ENCODE results near the gene OIT3.

OIT3 gene

DNA sequence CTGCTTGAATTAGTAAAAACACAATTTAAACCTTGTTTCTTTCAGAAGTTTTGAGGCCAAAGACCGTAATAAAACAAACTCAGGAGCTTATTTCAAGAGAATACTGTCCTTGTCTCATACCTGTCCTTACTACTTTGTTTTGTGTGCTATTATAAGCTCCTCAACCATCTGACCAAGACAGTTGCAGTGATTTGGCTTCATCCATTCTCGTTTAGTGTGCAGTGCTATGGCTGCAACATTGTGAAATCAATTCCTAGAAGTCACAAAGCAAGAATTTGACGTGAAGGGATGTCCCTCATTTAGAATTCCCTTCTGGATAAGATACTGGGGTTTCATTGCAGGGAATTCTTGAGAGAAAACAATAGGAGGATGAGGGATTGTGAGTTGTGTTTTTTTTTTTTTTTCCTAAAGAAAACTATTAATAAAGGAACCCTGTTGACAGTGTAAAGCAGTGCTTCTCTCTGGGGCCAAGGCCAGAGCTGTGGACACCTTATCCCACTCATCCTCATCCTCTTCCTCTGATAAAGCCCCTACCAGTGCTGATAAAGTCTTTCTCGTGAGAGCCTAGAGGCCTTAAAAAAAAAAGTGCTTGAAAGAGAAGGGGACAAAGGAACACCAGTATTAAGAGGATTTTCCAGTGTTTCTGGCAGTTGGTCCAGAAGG, at the start of gene OIT3:
OIT3 (plus strand) TSS at position 604 of the 663 bp plus-strand sequence. CDS start 60 bp downstream, outside the sequence.
- no peak for DNase-seq (ENCODE audit: low read depth)

DNA sequence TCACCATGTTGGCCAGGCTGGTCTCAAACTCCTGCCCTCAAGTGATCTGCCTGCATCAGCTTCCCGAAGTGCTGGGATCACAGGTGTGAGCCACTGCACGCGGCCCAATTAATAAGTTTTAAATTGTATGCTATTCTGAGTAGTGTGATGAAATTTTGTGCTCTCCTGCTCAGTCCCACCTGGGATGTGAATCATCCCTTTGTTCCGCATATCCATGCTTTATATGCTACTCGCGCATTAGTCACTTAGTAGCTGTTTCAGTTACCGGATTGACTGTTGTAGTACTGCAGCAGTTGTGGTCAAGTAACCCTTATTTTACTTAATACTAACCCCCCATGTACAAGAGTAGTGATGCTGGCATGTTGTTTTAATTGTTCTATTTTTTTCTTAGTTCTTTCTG, 47.3 kb upstream of the OIT3 start:
- DNase-seq (ENCODE audit: low read depth), result no peak

DNA sequence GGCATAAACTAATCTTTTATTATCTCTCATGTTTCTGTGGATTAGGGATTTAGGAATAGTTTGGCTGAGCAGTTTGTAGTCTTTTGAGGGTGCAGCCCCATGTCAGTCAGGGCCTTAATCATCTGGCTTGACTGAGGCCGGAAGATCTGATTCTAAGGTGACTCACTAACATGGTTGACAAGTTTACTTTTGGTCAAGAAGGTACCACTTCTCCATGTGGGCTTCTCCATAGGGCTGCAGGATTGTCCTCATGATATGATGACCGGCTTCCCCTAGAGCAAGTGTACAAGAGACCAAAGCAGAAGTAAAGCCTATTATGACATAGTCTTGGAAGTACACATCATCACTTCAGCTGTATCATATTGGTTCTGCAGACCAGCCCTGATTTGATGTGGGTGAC, 45.9 kb upstream of the OIT3 start:
- no peak for DNase-seq (ENCODE audit: low read depth)

DNA sequence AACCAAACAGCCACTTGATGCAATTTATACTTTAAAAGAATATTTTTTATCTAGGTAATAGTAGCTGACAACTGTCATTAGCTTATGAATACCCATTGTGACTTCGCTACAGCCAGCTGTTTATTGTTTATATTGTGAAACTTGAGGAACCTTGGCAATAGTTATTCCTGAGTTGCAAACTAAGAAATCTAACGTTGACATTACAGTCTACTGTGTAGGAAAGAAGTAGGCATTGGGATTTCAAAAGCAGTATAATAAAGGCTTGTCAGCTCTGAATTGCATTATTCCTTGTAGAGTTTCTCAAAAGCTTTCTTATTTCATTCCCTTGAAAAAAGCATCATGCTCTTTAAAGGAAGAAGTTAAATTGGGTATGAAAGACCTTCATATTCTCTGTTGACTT, 42.7 kb upstream of the OIT3 start:
- DNase-seq (ENCODE audit: low read depth), result no peak

DNA sequence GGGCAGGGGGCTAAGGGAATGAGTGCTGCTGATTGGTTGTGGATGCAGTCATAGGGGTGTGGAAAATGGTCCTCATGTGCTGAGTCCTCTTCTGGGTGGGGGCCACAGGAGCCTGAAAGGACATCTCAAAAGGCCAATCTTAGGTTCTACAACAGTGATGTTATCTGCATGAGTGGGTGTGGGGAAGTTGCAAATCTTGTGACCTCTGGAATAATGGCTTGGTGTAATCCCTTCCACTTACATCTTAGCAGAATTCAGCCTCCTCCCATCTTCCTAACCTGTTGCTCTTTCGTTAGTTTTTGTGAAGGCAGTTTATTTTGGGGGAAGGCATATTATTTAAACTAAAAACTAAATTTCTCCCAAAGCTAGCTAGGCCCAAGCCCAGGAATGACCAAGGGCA, 42.0 kb upstream of the OIT3 start:
- DNase-seq (ENCODE audit: low read depth), result no peak

DNA sequence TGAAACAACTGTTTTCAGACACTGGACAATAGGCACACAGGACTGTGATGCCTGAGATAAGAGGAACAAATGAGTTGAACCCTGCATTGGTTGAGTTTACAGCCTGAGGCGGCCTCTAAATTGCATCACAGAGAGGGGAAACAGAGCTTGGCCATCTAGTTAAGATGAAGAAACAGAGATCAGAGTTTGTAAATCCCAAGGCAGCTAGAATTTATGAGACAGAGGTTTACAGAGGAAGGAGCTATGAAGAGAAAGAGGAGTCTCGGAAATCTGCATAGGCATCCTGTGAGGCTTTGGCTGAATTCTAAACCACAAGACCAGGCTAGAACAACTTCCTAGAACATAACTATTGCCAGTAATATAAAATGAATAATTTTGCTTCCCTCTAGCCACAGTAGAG, 41.0 kb upstream of the OIT3 start:
- DNase-seq (ENCODE audit: low read depth), result no peak

DNA sequence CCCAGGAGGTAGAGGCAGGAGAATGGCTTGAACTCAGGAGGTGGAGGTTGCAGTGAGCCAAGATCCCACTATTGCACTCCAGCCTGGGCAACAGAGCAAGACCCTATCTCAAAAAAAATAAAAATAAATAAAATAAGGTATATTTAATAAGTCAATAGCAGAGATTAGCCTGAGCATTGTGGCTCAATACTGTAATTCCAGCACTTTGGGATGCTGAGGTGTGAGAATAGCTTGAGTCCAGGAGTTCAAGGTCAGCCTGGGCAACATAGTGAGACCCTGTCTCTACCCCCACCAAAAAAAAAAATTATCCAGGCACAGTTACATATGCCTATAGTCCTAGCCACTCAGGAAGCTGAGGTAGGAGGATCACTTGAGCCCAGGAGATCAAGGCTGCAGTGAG, 38.4 kb upstream of the OIT3 start:
- no peak for DNase-seq (ENCODE audit: low read depth)

DNA sequence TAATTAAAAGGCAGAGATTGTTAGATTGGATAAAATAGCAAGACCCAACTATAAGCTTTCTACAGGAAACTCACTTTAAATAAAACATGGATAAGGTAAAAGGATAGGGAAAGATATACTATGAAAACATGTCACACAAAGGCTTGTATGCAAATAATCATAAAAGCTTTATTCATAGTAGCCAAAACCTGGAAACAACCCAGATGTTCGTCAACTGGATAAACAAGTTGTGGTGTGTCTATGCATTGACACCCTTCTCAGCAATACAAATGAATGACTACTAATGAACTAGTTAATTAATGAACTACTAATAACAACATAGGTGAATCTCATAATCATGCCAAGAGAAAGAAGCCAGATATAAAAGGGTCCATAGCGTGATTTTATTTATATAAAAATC, 37.7 kb upstream of the OIT3 start:
- DNase-seq (ENCODE audit: low read depth), result no peak

DNA sequence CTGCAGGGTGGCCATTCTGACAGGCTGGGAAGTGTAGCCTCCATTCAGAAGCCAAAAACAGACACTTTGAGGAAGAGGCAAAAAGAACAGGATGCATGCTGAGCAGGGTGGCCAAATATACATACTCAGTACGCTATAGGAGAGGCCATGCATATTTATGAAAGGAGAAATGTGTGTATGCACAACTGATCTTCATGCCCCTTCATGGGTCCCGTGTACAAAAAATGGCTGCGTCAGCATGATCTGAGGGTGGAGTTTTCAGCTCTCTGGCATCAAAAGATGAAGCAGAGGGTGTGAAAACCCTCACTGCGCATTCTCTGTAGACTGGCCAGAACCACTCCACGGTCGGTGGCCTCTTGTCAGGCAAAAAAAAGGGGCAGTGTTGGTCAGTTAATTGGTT, 35.5 kb upstream of the OIT3 start:
- DNase-seq (ENCODE audit: low read depth), result no peak

DNA sequence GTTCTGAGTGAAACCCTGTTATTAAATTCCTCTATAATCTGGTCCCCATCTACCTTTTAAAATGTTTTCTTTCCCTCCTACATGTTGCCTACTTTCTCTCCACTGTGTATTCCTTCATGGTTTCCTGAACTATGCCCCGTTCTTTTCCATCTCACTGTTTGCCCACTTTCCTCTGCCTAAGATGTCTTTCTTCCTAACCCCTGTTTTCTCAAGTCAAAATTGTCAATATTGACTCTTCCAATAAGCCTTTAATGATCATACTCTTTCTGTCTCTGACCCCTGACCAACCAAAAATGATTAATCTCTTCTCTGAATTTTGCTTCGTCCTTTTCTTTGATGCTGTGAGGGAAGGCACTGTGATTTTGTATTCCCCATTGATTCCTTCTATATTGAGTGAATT, 30.6 kb upstream of the OIT3 start:
- DNase-seq (ENCODE audit: low read depth), result no peak

DNA sequence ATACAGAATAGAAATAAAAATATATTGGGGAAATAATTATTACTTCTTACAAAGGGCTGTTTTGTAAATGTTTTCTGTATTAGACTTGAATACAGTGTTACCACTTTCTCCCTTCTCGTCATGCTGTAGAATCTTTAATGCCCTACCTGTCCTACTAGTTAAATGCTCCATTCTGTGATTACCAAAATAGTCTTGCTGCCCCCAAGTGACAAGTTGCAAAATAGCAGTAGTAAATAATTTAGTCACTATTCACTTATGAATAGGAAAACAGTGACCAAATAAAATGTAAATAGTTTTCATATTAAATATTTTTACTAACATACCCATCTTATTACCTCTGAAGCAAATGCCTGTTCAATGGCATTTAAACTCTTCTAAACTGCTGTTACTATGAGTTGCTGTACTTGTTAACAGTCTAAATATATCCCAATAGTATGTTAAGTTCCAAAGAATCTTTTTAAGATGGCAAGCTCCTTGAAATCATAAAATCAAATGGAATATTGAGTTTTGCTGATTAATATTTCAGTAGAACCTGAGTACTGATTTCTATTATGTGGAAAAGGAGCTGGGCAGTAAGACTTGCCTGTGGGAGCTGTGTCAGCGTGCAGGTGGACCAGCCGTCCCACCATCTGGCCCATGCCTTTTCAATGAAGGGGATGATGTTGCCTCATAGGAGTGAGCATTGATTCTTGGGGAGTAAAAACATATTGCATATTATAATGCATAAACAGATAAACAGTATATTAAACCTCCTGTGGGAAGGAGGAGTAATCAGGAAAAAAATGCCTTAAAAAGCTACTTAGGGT, 18.1 kb upstream of the OIT3 start:
- DNase-seq (ENCODE audit: low read depth), result no peak

DNA sequence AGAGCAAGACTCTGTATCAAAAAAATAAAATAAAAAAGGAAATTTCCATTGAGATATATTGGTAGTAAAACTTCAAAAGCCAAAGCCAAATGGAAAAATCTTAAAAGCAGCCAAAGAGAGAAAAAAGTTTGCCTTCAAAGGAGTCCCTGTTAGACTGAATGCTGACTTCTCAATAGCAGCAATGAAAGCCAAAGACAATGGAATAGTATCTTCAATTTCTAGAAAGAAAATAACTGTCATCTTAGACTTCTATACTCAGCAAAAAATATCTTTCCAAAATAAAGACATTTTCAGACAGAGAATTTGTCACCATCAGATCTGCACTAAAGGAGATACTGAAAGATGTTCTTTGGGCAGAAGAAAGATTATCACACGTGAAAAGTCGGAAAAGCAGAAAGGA, 14.3 kb upstream of the OIT3 start:
- DNase-seq (ENCODE audit: low read depth), result no peak

DNA sequence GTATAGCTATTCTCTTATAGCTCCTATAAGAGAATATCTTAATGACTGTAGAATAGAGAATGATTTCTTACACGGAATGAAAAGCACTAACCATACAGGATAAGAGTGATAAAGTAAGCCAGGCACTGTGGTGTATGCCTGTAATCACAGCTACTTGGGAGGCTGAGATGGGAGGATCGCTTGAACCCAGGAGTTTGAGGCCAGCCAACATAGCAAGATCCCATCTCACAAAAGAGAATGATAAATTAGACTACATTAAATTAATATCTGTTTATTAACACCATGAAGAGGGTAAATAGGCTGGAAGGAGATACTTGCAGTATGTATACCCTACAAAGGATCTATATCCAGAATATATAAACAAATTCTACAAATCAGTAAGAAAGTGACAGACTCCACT, 12.2 kb upstream of the OIT3 start:
- no peak for DNase-seq (ENCODE audit: low read depth)

DNA sequence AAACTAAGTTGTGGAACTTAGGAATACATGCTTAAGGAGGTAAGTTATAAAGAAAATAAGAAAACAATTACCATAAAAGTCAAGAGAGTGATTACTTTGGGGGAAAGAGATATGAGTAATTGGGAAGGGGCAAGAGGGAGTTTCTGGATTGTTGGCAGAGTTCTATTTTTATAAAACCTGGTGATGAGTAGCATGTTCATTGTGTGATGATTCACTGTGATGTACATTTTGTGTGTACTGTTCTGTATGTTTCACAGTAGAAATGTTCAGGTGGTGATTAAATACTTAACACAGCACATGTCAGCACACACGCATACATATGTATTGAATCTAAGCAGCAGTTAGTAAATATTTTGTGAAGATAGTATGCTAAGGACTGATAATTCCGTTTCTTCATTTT, 9.7 kb upstream of the OIT3 start:
- DNase-seq (ENCODE audit: low read depth), result no peak

DNA sequence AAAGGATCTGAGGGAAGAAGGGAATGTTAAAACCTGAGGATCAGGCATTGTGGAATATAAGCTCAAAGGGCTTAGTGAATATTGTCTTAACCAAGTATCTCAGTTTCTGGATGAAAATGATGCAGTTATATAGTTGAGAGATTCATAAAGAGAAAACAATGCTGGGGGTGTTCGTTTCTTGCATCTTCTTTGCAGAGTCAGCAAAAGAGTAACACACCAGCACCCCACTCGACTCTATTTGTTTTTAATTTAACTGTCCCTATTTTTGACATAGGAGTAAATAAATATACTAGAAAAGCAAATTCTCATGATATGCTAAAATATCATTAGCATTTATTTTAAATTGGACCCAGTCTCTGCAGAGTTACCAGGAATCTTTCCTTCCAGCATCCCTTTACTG, 7.6 kb upstream of the OIT3 start:
- DNase-seq (ENCODE audit: low read depth), result no peak

DNA sequence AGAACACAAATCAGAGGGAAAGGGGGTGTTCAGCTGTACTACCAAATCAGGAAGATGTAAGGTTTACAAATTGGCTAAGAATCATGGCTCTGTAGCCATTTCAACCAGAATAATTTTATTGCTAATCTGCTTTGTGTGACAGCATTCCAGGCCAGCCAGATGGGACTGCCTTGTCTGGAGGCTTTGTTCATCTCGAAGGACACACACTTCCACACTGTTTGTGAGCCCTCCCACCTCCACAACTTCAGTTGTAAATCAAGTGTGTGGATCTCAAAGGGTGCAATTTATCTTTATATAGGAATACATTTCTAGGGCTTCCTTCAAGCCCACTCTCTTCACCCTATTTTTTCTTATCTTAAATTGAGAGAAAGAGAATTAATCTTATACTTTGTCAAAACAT, 6.9 kb upstream of the OIT3 start:
- no peak for DNase-seq (ENCODE audit: low read depth)

DNA sequence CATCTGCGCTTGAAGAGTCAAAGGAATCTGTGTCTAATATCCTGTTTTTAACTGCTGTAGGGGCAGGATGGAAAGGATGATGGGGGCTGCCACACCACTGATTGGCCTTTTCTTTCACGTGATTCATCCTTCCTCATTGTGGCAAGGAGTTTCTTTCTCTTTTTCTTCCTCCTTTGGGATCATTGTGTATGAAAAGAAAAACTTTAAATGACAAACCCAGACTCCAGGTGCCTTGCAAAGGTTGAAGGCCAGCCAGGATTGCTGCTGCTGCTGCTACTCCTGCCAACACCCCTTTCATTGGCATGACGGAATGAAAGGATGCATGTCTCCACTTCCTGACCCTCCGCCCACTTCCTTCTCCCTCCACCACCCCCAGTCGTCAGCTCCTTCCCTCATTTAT, 6.5 kb upstream of the OIT3 start:
- DNase-seq (ENCODE audit: low read depth), result no peak

DNA sequence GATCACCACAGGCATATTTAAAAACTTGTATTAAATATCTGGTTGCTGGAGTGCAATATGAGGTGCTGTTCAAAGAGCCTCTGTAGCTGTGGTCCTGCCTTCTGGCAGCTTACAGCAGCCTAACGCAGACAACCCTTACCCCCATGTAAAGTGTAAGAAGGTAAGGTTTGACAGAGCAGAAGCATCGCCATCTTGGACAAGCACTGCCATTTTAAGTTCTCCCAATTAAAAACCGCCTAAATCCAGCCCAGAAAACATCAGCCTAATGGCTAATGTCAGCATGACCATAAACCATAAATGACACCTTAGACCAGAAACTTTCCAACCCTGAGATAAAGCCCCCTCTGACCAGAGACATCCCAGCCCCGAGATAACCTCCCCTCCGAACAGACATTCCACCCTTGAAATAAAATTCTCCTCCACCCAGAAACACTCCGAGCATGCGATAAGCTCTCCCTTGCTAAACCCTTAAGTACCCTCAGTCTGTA, 5.3 kb upstream of the OIT3 start:
- DNase-seq (ENCODE audit: low read depth), result no peak

DNA sequence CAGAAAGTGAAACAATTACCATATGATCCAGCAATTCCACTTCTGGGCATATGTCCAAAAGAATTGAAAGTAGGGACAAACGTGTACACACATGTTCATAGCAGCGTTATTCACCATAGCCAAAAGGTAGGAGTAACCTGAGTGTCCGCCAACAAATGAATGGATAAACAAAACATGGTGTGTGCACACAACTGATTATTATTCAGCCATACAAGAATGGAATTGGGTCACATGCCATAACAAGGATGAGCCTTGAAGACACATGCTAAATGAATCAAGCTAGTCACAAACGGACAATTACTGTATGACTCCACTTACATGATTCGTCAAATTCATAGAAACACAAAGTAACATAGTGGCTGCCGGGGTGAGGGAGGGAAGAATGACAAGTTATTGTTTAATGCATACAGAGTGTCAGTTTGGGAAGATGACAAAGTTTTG, 4.1 kb upstream of the OIT3 start:
- no peak for DNase-seq (ENCODE audit: low read depth)

DNA sequence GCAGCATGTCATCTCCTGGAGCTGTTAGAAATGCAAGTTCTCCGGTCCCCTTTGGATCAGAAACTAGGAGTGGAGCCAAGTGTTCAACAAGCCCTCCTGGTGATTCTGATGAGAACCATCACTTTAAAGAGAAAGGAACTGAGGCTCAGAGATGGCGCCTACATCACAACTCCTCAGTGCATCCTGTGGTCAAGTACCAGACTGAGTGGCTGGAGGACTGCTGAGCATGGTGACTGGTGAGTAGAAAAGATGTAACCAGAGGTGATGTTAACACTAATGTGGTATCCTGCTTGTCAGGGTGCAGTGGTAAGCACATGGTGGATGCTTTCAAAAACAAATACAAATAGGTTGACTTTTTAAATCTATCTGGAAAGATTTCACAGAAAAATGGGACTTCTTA, 3.5 kb upstream of the OIT3 start:
- no peak for DNase-seq (ENCODE audit: low read depth)

DNA sequence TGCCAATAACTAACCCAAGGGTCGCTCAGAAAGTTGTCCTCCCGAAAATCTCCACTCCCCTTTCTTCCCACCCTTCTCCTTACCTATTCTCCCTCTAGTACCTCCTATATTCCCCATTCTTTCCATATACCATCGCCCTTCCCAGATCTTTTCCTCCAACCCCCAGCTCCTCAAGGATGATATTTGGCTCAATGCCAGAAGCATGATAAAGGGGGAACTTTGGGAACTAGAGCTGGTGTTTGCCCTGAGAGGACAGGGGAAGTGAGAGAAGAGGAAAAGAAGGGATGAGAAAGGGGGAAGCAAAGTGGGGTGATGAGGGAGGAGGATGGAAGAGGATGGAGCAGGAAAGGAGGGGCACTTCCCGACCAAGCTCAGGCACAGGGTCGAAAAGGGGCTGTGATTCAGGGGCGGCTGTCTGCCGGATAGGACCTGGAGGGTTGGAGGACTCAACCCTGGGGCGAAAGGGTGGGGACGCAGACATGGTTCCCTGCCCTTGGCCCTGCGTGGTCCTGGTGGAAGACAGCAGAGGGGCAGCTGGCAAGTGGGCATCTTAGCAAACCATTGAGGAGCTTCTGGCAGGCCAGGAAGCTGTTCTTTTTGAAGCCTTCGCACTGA, 1.8 kb downstream of the OIT3 start:
- no peak for DNase-seq (ENCODE audit: low read depth)

DNA sequence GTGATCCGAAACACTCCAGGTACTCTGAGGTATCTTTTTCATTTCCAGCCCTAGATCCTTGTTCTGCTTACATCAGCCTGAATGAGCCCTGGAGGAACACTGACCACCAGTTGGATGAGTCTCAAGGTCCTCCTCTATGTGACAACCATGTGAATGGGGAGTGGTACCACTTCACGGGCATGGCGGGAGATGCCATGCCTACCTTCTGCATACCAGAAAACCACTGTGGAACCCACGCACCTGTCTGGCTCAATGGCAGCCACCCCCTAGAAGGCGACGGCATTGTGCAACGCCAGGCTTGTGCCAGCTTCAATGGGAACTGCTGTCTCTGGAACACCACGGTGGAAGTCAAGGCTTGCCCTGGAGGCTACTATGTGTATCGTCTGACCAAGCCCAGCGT, 5.1 kb downstream of the OIT3 start:
- no peak for DNase-seq (ENCODE audit: low read depth)

DNA sequence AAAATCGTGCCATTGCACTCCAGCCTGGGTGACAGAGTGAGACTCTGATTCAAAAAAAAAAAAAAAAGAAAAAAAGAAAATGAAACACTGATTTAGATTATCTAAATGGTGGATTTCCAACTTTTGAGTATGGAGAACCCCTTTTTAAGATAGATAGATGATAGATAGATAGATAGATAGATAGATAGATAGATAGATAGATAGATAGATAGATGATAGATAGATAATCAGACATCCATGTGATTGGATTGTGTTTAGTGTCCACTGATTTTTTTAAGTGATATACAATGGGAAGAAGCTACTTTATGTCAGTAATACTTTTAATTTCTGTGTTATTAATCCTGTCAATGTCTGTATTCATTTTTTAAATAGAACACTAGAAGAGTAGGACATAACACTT, 6.0 kb downstream of the OIT3 start:
- DNase-seq (ENCODE audit: low read depth), result no peak
